GM10266 (cell line): ENCODE measurements around the gene SLC25A34.

ENCODE experiments used
- DNase-seq: peaks from one replicate; pipeline ENCODE4 v3.0.0; 2012; ENCODE audit errors: extremely low spot score
- CTCF ChIP-seq: IDR thresholded peaks from 2 replicates; pipeline ENCODE4 v1.5.1; 2012; ENCODE audit warnings: mild to moderate bottlenecking, low read depth; ENCODE audit not compliant: control insufficient read depth, insufficient read depth; ENCODE audit errors: missing control alignments

Gene SLC25A34

GRCh38 chr1:15705184-15705566, 30.9 kb upstream of the SLC25A34 start:
- no peak for TF ChIP-seq CTCF
- no peak for DNase-seq

- DNase-seq = no peak
- TF ChIP-seq CTCF = no peak
Measured at GRCh38 chr1:15706751-15707150, 29.3 kb upstream of the SLC25A34 start.

- no peak for DNase-seq
Measured at GRCh38 chr1:15707239-15707925, 28.7 kb upstream of the SLC25A34 start.

GRCh38 chr1:15708486-15709137, 27.4 kb upstream of the SLC25A34 start:
- no peak for DNase-seq
- TF ChIP-seq CTCF = no peak

More at GRCh38 chr1:15707239-15707925, 28.7 kb upstream of the SLC25A34 start:
- TF ChIP-seq CTCF = no peak

GRCh38 chr1:15709226-15709625, 26.8 kb upstream of the SLC25A34 start:
- no peak for TF ChIP-seq CTCF
- no peak for DNase-seq

GRCh38 chr1:15712168-15712567, 23.9 kb upstream of the SLC25A34 start:
- no peak for TF ChIP-seq CTCF
- DNase-seq = no peak
